GM21786 (cell line): ENCODE data around the gene MPND.
A peak's percentile ranks its signal among the peaks of the same experiment; 100 is the strongest.

ENCODE experiments used
- ATAC-seq: cut with Tn5 transposase; IDR thresholded peaks from one replicate; pipeline ENCODE4 v1.9.1; 2021; ENCODE audit not compliant: unreplicated experiment

MPND gene

GRCh38 chr19:4365791-4366665 lies 22.7 kb downstream of the MPND start:
- no peak for ATAC-seq

GRCh38 chr19:4366666-4367335 lies 23.4 kb downstream of the MPND start:
- ATAC-seq, result no peak

GRCh38 chr19:4367336-4367723 lies 24.0 kb downstream of the MPND start:
- no peak for ATAC-seq

- ATAC-seq, result no peak
These were observed 24.4 kb downstream of the MPND start for GRCh38 chr19:4367781-4368127.

- ATAC-seq, result no peak
These were observed 24.9 kb downstream of the MPND start for GRCh38 chr19:4368128-4368820.

GRCh38 chr19:4369109-4369887 lies 25.9 kb downstream of the MPND start:
- peak; percentile 56 for ATAC-seq

GRCh38 chr19:4369888-4370260 lies 26.5 kb downstream of the MPND start:
- no peak for ATAC-seq

- ATAC-seq, result no peak
These were observed 27.2 kb downstream of the MPND start for GRCh38 chr19:4370418-4371041.

GRCh38 chr19:4371247-4372164 lies 28.1 kb downstream of the MPND start:
- no peak for ATAC-seq

- ATAC-seq, result no peak
These were observed 29.0 kb downstream of the MPND start for GRCh38 chr19:4372165-4373012.

- no peak for ATAC-seq
These were observed 29.6 kb downstream of the MPND start for GRCh38 chr19:4373013-4373367.

GRCh38 chr19:4373601-4374497 lies 30.5 kb downstream of the MPND start:
- ATAC-seq, result no peak

GRCh38 chr19:4374498-4375163 lies 31.3 kb downstream of the MPND start:
- no peak for ATAC-seq

- ATAC-seq, result peak; percentile 56
These were observed 32.0 kb downstream of the MPND start for GRCh38 chr19:4375164-4376027.

- ATAC-seq, result no peak
These were observed 32.8 kb downstream of the MPND start for GRCh38 chr19:4376028-4376670.

GRCh38 chr19:4376671-4376990 lies 33.3 kb downstream of the MPND start:
- no peak for ATAC-seq
